Hematopoietic multipotent progenitor cell treated with erythropoietin and hydrocortisone succinate and interleukin-3 and kit ligand, for 8 days (in vitro differentiated cells): ENCODE measurements around the gene STIM1.
A peak's percentile ranks its signal among the peaks of the same experiment; 100 is the strongest.

Experiments
- DNase-seq: peaks from one replicate; pipeline ENCODE4 v3.0.0-alpha.2; 2015

STIM1 gene

GRCh38 chr11:3956038-3956437 lies 100.6 kb downstream of the STIM1 start:
- DNase-seq, result no peak

- DNase-seq, result no peak
Measured at GRCh38 chr11:3956748-3957147, 101.3 kb downstream of the STIM1 start.

- DNase-seq, result no peak
Measured at GRCh38 chr11:3957437-3957836, 102.0 kb downstream of the STIM1 start.

- DNase-seq, result no peak
Measured at GRCh38 chr11:3958281-3958680, 102.8 kb downstream of the STIM1 start.

GRCh38 chr11:3959015-3959902 lies 103.8 kb downstream of the STIM1 start:
- DNase-seq, result peak; percentile 41

- DNase-seq, result no peak
Measured at GRCh38 chr11:3959903-3960265, 104.4 kb downstream of the STIM1 start.

- DNase-seq, result no peak
Measured at GRCh38 chr11:3962406-3962840, 107.0 kb downstream of the STIM1 start.

GRCh38 chr11:3964056-3964455 lies 108.6 kb downstream of the STIM1 start:
- DNase-seq, result no peak

GRCh38 chr11:3964935-3965604 lies 109.6 kb downstream of the STIM1 start:
- DNase-seq, result peak; percentile 69

- no peak for DNase-seq
Measured at GRCh38 chr11:3967695-3968094, 112.2 kb downstream of the STIM1 start.

GRCh38 chr11:3969200-3969599 lies 113.7 kb downstream of the STIM1 start:
- no peak for DNase-seq

- no peak for DNase-seq
Measured at GRCh38 chr11:3969613-3970012, 114.1 kb downstream of the STIM1 start.

- no peak for DNase-seq
Measured at GRCh38 chr11:3970108-3970507, 114.6 kb downstream of the STIM1 start.

- DNase-seq, result no peak
Measured at GRCh38 chr11:3971756-3972404, 116.4 kb downstream of the STIM1 start.

GRCh38 chr11:3972431-3972830 lies 117.0 kb downstream of the STIM1 start:
- DNase-seq, result no peak

GRCh38 chr11:3977078-3977477 lies 121.6 kb downstream of the STIM1 start:
- peak; percentile 34 for DNase-seq

GRCh38 chr11:3981084-3981633 lies 125.7 kb downstream of the STIM1 start:
- DNase-seq, result no peak

GRCh38 chr11:3982431-3982830 lies 127.0 kb downstream of the STIM1 start:
- no peak for DNase-seq

- no peak for DNase-seq
Measured at GRCh38 chr11:3983101-3983500, 127.6 kb downstream of the STIM1 start.

- DNase-seq, result peak; percentile 85
Measured at GRCh38 chr11:3984896-3985295, 129.4 kb downstream of the STIM1 start.

GRCh38 chr11:3985631-3986030 lies 130.2 kb downstream of the STIM1 start:
- no peak for DNase-seq

GRCh38 chr11:3986301-3986700 lies 130.8 kb downstream of the STIM1 start:
- DNase-seq, result no peak

- DNase-seq, result no peak
Measured at GRCh38 chr11:3989276-3989920, 133.9 kb downstream of the STIM1 start.
